K562 (cell line): Measurements from ENCODE around the gene IFI16. TPM values are rescaled to one million over a fixed set of nuclear protein-coding genes. Genes with fewer than 3 reads are reported as not detected.

Experiments
- ATAC-seq: fragments of 200-7000 bp; cut with Tn5 transposase; 3 replicates; pipeline ENCODE4 v1.9.1; 2020; ENCODE audit warnings: moderate library complexity
- BruUV-seq: library from RNA; stranded (reverse); fragments of 400-500 nt; replicated peaks from 2 replicates; lab custom pipeline; 2021; lab: Mats Ljungman, UMichigan
- CTCF ChIA-PET: fragments of 300-600 bp; formaldehyde crosslinking; extraction: SDS; loops from one replicate; lab custom pipeline; 2021; ENCODE audit warnings: low intra/inter-chr PET ratio; lab: Yijun Ruan, JAX
- POLR2A ChIA-PET: fragments of 300-600, 350-650 bp; sonication (Branson Sonifier 250); formaldehyde crosslinking; extraction: SDS; loops from one replicate; lab custom pipeline; 2021; ENCODE audit warnings: antibody characterized with exemption, inconsistent platforms; lab: Yijun Ruan, JAX
- DNase-seq, 4 experiments: peaks; one replicate each; pipeline versions ENCODE4 v3.0.0 to v3.0.0-alpha.2; 2011 to 2018; ENCODE audit warnings: low spot score in 3 of 4, mixed read lengths in 3 of 4; ENCODE audit errors: extremely low read depth in 1 of 4
- FAIRE-seq: peaks from 2 replicates; lab custom pipeline; 2011; peaks lifted over from hg19 to GRCh38; lab: Jason Lieb, UNC
- H2AFZ ChIP-seq: 2 replicates; pipeline ENCODE4 v1.6.0; 2011; ENCODE audit warnings: low read depth, low read length, control low read depth, inconsistent platforms
- H3K27ac ChIP-seq: fragments of 200-600 bp; 3 replicates; pipeline ENCODE4 v1.8.0; 2011; ENCODE audit warnings: low read depth, mild to moderate bottlenecking, control low read depth, inconsistent platforms, low read length, moderate library complexity, mixed read lengths; ENCODE audit errors: extremely low read depth
- H3K27me3 ChIP-seq, 2 experiments: fragments of 300-600 bp in 1 of 2; 2 replicates in 1 of 2; 3 replicates in 1 of 2; pipeline versions ENCODE4 v1.6.0 to v1.8.0; 2011; ENCODE audit warnings: inconsistent platforms in 2 of 2, low read length in 2 of 2, mild to moderate bottlenecking in 1 of 2, mixed read lengths in 1 of 2, moderate library complexity in 1 of 2; ENCODE audit not compliant: control insufficient read depth in 2 of 2, insufficient read depth in 2 of 2
- H3K36me3 ChIP-seq: fragments of 300-600 bp; 3 replicates; pipeline ENCODE4 v1.8.0; 2011; ENCODE audit warnings: mild to moderate bottlenecking, low read length, inconsistent platforms; ENCODE audit not compliant: control insufficient read depth, insufficient read depth
- H3K4me1 ChIP-seq, 2 experiments: fragments of 200-600 bp in 1 of 2; replicated peaks in 1 of 2; 2 replicates in 1 of 2; 3 replicates in 1 of 2; pipeline versions ENCODE4 v1.5.1 to v1.8.0; 2011; ENCODE audit warnings: inconsistent platforms in 2 of 2, low read length in 2 of 2, mild to moderate bottlenecking in 1 of 2, mixed read lengths in 1 of 2, moderate library complexity in 1 of 2; ENCODE audit not compliant: control insufficient read depth in 2 of 2, insufficient read depth in 2 of 2
- H3K4me2 ChIP-seq: 2 replicates; pipeline ENCODE4 v1.6.1; 2011; ENCODE audit warnings: low read length, control low read depth, inconsistent platforms, mixed read lengths; ENCODE audit not compliant: insufficient read depth
- H3K4me3 ChIP-seq: fragments of 200-600 bp; sonication (generic), shearing (Covaris generic); 2 replicates; pipeline ENCODE4 v1.5.1; 2016; ENCODE audit warnings: control low read depth, inconsistent platforms
- H3K79me2 ChIP-seq: fragments of 200-600 bp; 3 replicates; pipeline ENCODE4 v1.8.0; 2011; ENCODE audit warnings: low read length, inconsistent platforms; ENCODE audit not compliant: control insufficient read depth, insufficient read depth
- H3K9ac ChIP-seq, 2 experiments: 2 replicates each; pipeline versions ENCODE4 v1.6.0 to v1.6.1; 2011; ENCODE audit warnings: low read depth in 2 of 2, low read length in 2 of 2, control low read depth in 1 of 2, inconsistent platforms in 1 of 2, mild to moderate bottlenecking in 1 of 2, mixed read lengths in 1 of 2; ENCODE audit not compliant: insufficient read depth in 1 of 2
- H3K9me1 ChIP-seq: one replicate; pipeline ENCODE4 v1.6.0; 2011; ENCODE audit warnings: inconsistent platforms, mild to moderate bottlenecking, low read length, moderate library complexity; ENCODE audit not compliant: control insufficient read depth, insufficient read depth
- H3K9me3 ChIP-seq: replicated peaks from 2 replicates; pipeline ENCODE4 v1.5.1; 2011; ENCODE audit warnings: low read depth, low read length, inconsistent platforms; ENCODE audit not compliant: control insufficient read depth, insufficient read depth
- H4K20me1 ChIP-seq: replicated peaks from 2 replicates; pipeline ENCODE4 v1.6.1; 2011; ENCODE audit warnings: low read length, inconsistent platforms, mixed read lengths; ENCODE audit not compliant: control insufficient read depth, insufficient read depth
- ATF3 ChIP-seq, 2 experiments: fragments of 450-650 bp in 1 of 2; sonication (generic) in 1 of 2; formaldehyde crosslinking in 1 of 2; IDR thresholded peaks in 1 of 2; conservative IDR thresholded peaks in 1 of 2; 2 replicates each; pipeline versions ENCODE4 v1.6.1 to v1.8.1; 2016 to 2023; ENCODE audit warnings: mild to moderate bottlenecking in 2 of 2, moderate library complexity in 2 of 2, inconsistent platforms in 1 of 2, missing genetic modification reagents in 1 of 2
- GMEB1 ChIP-seq: fragments of 250-450 bp; sonication (Bioruptor Pico); IDR thresholded peaks from 2 replicates; pipeline ENCODE4 v1.4.0; 2020; ENCODE audit warnings: mild to moderate bottlenecking
- JUND ChIP-seq, 2 experiments: IDR thresholded peaks; 2 replicates in 1 of 2; 3 replicates in 1 of 2; pipeline ENCODE4 v1.6.1; 2011; ENCODE audit warnings: borderline replicate concordance in 2 of 2, low read depth in 2 of 2, low read length in 2 of 2, improper control_type of control experiment in 1 of 2, missing biosample characterization in 1 of 2, missing genetic modification characterization in 1 of 2, missing genetic modification reagents in 1 of 2
- SREBF2 ChIP-seq: sonication (generic); formaldehyde crosslinking; IDR thresholded peaks from 2 replicates; pipeline ENCODE4 v1.4.0; 2020; ENCODE audit warnings: mild to moderate bottlenecking, missing genetic modification reagents
- U2AF1 ChIP-seq: fragments of 200-400 bp; formaldehyde crosslinking; optimal IDR thresholded peaks from 2 replicates; pipeline ENCODE3; 2017; ENCODE audit warnings: mild to moderate bottlenecking, low read depth, low read length, moderate library complexity
- VEZF1 ChIP-seq: fragments of 200-800 bp; sonication (Bioruptor generic); IDR thresholded peaks from 2 replicates; pipeline ENCODE4 v1.6.1; 2017; ENCODE audit warnings: missing genetic modification characterization, missing compliant biosample characterization
- ZNF224 ChIP-seq: sonication (generic); formaldehyde crosslinking; IDR thresholded peaks from 2 replicates; pipeline ENCODE4 v1.8.0; 2022; ENCODE audit warnings: mild to moderate bottlenecking, missing genetic modification reagents
- ZNF764 ChIP-seq: fragments of 250-450 bp; sonication (Bioruptor Pico); IDR thresholded peaks from 2 replicates; pipeline ENCODE4 v1.4.0; 2020; ENCODE audit warnings: low read depth, mild to moderate bottlenecking, moderate library complexity
- WGBS: fragments of 100-300 bp; shearing (Covaris generic); methylation state at CpG from one replicate; pipeline ENCODE4 v1.1.6; 2016; ENCODE audit warnings: low coverage, mixed read lengths; ENCODE audit not compliant: insufficient coverage; ENCODE audit errors: missing lambda C conversion rate; 5-methylcytosine and 5-hydroxymethylcytosine counted together
- in situ Hi-C: fragments of 300-500 bp; cut with MboI; formaldehyde crosslinking; loops from 4 replicates; pipeline ENCODE4 v1.15.0; 2018; ENCODE audit warnings: inconsistent platforms, mixed read lengths
- intact Hi-C: fragments of 100-400 bp; cut with micrococcal nuclease; formaldehyde crosslinking; loops from 2 replicates; pipeline ENCODE4 v1.14.2; 2022
- polyA plus RNA-seq, 8 experiments: library from polyadenylated mRNA; depleted of rRNA in 4 of 8; stranded (reverse) in 5 of 8; unstranded in 3 of 8; fragments of >200 nt; fragmentation: Nextera tagmentation in 2 of 8; fragmentation: Illumina TruSeq in 1 of 8; extraction: Ambion mirVana in 2 of 8; extraction: Trizol in 1 of 8; gene quantifications; 2 replicates each; pipeline versions ENCODE4 v1.2.1 to v1.2.3, GENCODE V29; 2011 to 2014; ENCODE audit warnings: inconsistent platforms in 1 of 8, missing spikeins in 1 of 8
- total RNA-seq, 7 experiments: library from RNA; depleted of rRNA in 6 of 7; stranded (reverse); fragments of >200 nt in 6 of 7; fragmentation: Illumina TruSeq in 2 of 7; extraction: Trizol in 2 of 7; gene quantifications; 2 replicates each; pipeline versions ENCODE4 v1.2.1 to v1.2.3, GENCODE V29; 2011 to 2021; ENCODE audit warnings: low replicate concordance in 1 of 7

The IFI16 gene
- total and polyA plus RNA-seq, 9 of the 15 experiments (the other 6 are each of a cell fraction or from before 2014, with no cell fraction given) = 0.70 to 2.8 (median 1.6) TPM

GRCh38 chr1:159076438-159077119 lies 66.9 kb downstream of the IFI16 start, which contains the start of gene AIM2 (continued):
- TF ChIP-seq ATF3 (IDR thresholded peaks at IDR 0.05) (peak; percentile 92), ATF3 (CRISPR knock-in tag; conservative IDR thresholded peaks at IDR 0.05) (no peak; the same call in 1 of the 2 replicates), ZNF224 (CRISPR knock-in tag) (no peak), JUND (IDR thresholded peaks at IDR 0.05; ENCODE audit: borderline replicate concordance, low read depth, low read length) (peak; percentile 60; the same call in 1 of the 2 replicates), JUND (tag; IDR thresholded peaks at IDR 0.05; ENCODE audit: borderline replicate concordance, low read depth, low read length) (no peak; the same call in 2 of the 3 replicates), SREBF2 (CRISPR knock-in tag) (no peak)

GRCh38 chr1:159077120-159077961 lies 67.6 kb downstream of the IFI16 start:
- Histone ChIP-seq H3K9me3 (0 out of 2 replicates have a peak, but pooled peaks cover 5% of the 10 kb centered on the region), H4K20me1 (no peaks in the 10 kb centered on the region), H3K27me3 (no peaks in the 10 kb centered on the region), H3K4me3 (no peak overlapping the region), H3K36me3 (no peaks in the 10 kb centered on the region), H2AFZ (peak overlapping the region; percentile 100), H3K79me2 (no peaks in the 10 kb centered on the region), H3K4me1 (peaks cover 0 to 19% of the 10 kb centered on the region in 2 experiments; a peak in 4 of 5 replicates), H3K4me2 (peak overlapping the region; percentile 61), H3K9ac (peak overlapping the region in 1 of 2 experiments; percentile 58; a peak in 2 of 4 replicates), H3K27ac (peak overlapping the region; percentile 93), H3K9me1 (no peaks in the 10 kb centered on the region)
- FAIRE-seq = peak; percentile 96
- peak; percentile 97 for ATAC-seq
- 13% methylated on average over 12 of the region's 12 CpGs for WGBS
- intact Hi-C loops = loop anchor here (5.0 to 10.0 kb wide), 4 partner anchors 263 to 1113 kb away; no protein-coding TSS in a partner anchor
- no TSS peak for BruUV-seq
- peak; percentile 75 to 93 (median 79) for DNase-seq
- CTCF ChIA-PET = interaction anchor here (0.7 kb wide), 1 partner anchor 134 kb away, joined by 3 read pairs; no protein-coding TSS in a partner anchor
- POLR2A ChIA-PET = interaction anchor here (1.0 kb wide), 2 partner anchors 11 to 15 kb away, joined by 3 to 5 read pairs; no protein-coding TSS in a partner anchor
- in situ Hi-C loops = no loop called here
- TF ChIP-seq GMEB1 (CRISPR knock-in tag) (peak; percentile 13; the same call in 1 of the 2 replicates), U2AF1 (no peak), ZNF764 (CRISPR knock-in tag) (no peak), VEZF1 (CRISPR knock-in tag) (peak; percentile 76)
